ENCODE data around the gene HTR1A. TPM values are rescaled to one million over a fixed set of nuclear protein-coding genes. Genes with fewer than 3 reads are reported as not detected.

The HTR1A gene
- total RNA-seq, 1 experiment from 2014 or later: not detected

- CTCF ChIA-PET: no interaction called here
- in situ Hi-C loops (cut with HindIII; ENCODE audit: low pct_unique_long_range_greater_than_20kb, low sequenced_read_pairs) (no loop called here), intact Hi-C loops (cut with micrococcal nuclease; ENCODE audit: unreplicated experiment) (no loop called here)
- H3K9me3 ChIP-seq (ENCODE audit: control insufficient read depth, insufficient read depth, low read depth, low read length): no peaks in the 10 kb centered on the region
- no peak for DNase-seq (ENCODE audit: low read depth, low spot score)
- no peak overlapping the region for H3K27ac ChIP-seq (ENCODE audit: low read length)
- no peaks in the 10 kb centered on the region for H3K27me3 ChIP-seq (ENCODE audit: control insufficient read depth, insufficient read depth, low read length)
- TF ChIP-seq SIN3A (IDR thresholded peaks at IDR 0.05; ENCODE audit: borderline replicate concordance, insufficient read depth, low read depth, low read length) (no peak), TCF7L2 (IDR thresholded peaks at IDR 0.05; ENCODE audit: low read depth, low read length) (no peak), REST (IDR thresholded peaks at IDR 0.05; ENCODE audit: insufficient read depth in 1 of 2, low read depth in 2 of 2, low read length in 1 of 2) (no peak), POLR2AphosphoS5 (IDR thresholded peaks at IDR 0.05; ENCODE audit: low read depth, low read length) (no peak), CTCF (IDR thresholded peaks at IDR 0.05) (no peak)
- POLR2A ChIA-PET: no interaction called here
- no peaks in the 10 kb centered on the region for H3K4me1 ChIP-seq (ENCODE audit: control insufficient read depth, insufficient read depth, low read length)
- H3K4me3 ChIP-seq (ENCODE audit: low read depth in 2 of 2, low read length in 2 of 2): no peak overlapping the region
- no peaks in the 10 kb centered on the region for H3K36me3 ChIP-seq (ENCODE audit: control insufficient read depth, insufficient read depth, low read length)
- no peak for ATAC-seq
- BruUV-seq (replicated peaks): no TSS peak
Observed at GRCh38 chr5:63957617-63958016, 4.6 kb downstream of the HTR1A start.

- H3K36me3 ChIP-seq (ENCODE audit: control insufficient read depth, insufficient read depth, low read length): no peaks in the 10 kb centered on the region
- H3K27ac ChIP-seq (ENCODE audit: low read length): no peak overlapping the region
- no peaks in the 10 kb centered on the region for H3K9me3 ChIP-seq (ENCODE audit: control insufficient read depth, insufficient read depth, low read depth, low read length)
- H3K27me3 ChIP-seq (ENCODE audit: control insufficient read depth, insufficient read depth, low read length): no peaks in the 10 kb centered on the region
- BruUV-seq (replicated peaks): no TSS peak
- no peak for ATAC-seq
- intact Hi-C loops (cut with micrococcal nuclease; ENCODE audit: unreplicated experiment) (no loop called here), in situ Hi-C loops (cut with HindIII; ENCODE audit: low pct_unique_long_range_greater_than_20kb, low sequenced_read_pairs) (no loop called here)
- CTCF ChIA-PET: no interaction called here
- no peak for TF ChIP-seq REST (IDR thresholded peaks at IDR 0.05; ENCODE audit: insufficient read depth in 1 of 2, low read depth in 2 of 2, low read length in 1 of 2)
- TF ChIP-seq TCF7L2 (IDR thresholded peaks at IDR 0.05; ENCODE audit: low read depth, low read length): no peak
- no peak for TF ChIP-seq CTCF (IDR thresholded peaks at IDR 0.05)
- POLR2A ChIA-PET: no interaction called here
- no peak for DNase-seq (ENCODE audit: low read depth, low spot score)
- no peak overlapping the region for H3K4me3 ChIP-seq (ENCODE audit: low read depth in 2 of 2, low read length in 2 of 2)
- no peaks in the 10 kb centered on the region for H3K4me1 ChIP-seq (ENCODE audit: control insufficient read depth, insufficient read depth, low read length)
Observed at GRCh38 chr5:63953217-63953616, 9.0 kb downstream of the HTR1A start.

Measured in Panc1 (cell line).